ENCODE results near the gene DPYSL5.

GRCh38 chr2:26975102-26975501 is 127.2 kb downstream of the DPYSL5 start:
- TF ChIP-seq MXI1 (conservative IDR thresholded peaks at IDR 0.05; ENCODE audit: poor library complexity, severe bottlenecking) = no peak
- no peak for TF ChIP-seq EZH2 (IDR thresholded peaks at IDR 0.05; ENCODE audit: borderline replicate concordance, insufficient read depth, low read length, poor library complexity, severe bottlenecking)
- TF ChIP-seq POLR2AphosphoS5 (IDR thresholded peaks at IDR 0.05) = no peak
- no peak for TF ChIP-seq CTCF (IDR thresholded peaks at IDR 0.05; ENCODE audit: poor library complexity, severe bottlenecking)
- no peak for TF ChIP-seq TAF1 (IDR thresholded peaks at IDR 0.05; ENCODE audit: low read depth)
- no peak for TF ChIP-seq REST (IDR thresholded peaks at IDR 0.05; ENCODE audit: borderline replicate concordance)
- no peak for TF ChIP-seq RAD21 (conservative IDR thresholded peaks at IDR 0.05)
- no peak for TF ChIP-seq EP300 (conservative IDR thresholded peaks at IDR 0.05; ENCODE audit: poor library complexity, severe bottlenecking)
- TF ChIP-seq SMC3 (conservative IDR thresholded peaks at IDR 0.05; ENCODE audit: poor library complexity) = no peak

All from neural cell (in vitro differentiated cells).